BLaER1 (cell line): ENCODE results near the gene PDZD7.
"Not testable (repeated sequence)": the region's sequence is repeated elsewhere in the genome, so short reads cannot be mapped to it uniquely, and the experiment has no call there.

ENCODE experiments used
- H3K27ac ChIP-seq: shearing (Covaris generic); formaldehyde crosslinking; 2 replicates; pipeline ENCODE4 v1.8.1; 2022
- H3K27me3 ChIP-seq: shearing (Covaris generic); formaldehyde crosslinking; 2 replicates; pipeline ENCODE4 v1.8.1; 2022
- H3K36me3 ChIP-seq: shearing (Covaris generic); formaldehyde crosslinking; 2 replicates; pipeline ENCODE4 v1.8.1; 2022
- H3K4me1 ChIP-seq: shearing (Covaris generic); formaldehyde crosslinking; 2 replicates; pipeline ENCODE4 v1.8.1; 2022
- H3K4me2 ChIP-seq: shearing (Covaris generic); formaldehyde crosslinking; 2 replicates; pipeline ENCODE4 v1.8.1; 2022
- H3K4me3 ChIP-seq: shearing (Covaris generic); formaldehyde crosslinking; 2 replicates; pipeline ENCODE4 v1.8.1; 2022
- H3K9ac ChIP-seq: shearing (Covaris generic); formaldehyde crosslinking; 2 replicates; pipeline ENCODE4 v1.8.1; 2022
- H3K9me3 ChIP-seq: shearing (Covaris generic); formaldehyde crosslinking; 2 replicates; pipeline ENCODE4 v1.8.1; 2022
- H4K20me1 ChIP-seq: shearing (Covaris generic); formaldehyde crosslinking; 2 replicates; pipeline ENCODE4 v1.8.1; 2022
- Cebpa-rat ChIP-seq: shearing (Covaris generic); IDR thresholded peaks from 2 replicates; pipeline ENCODE4 v1.8.1; 2022

PDZD7 gene

DNA sequence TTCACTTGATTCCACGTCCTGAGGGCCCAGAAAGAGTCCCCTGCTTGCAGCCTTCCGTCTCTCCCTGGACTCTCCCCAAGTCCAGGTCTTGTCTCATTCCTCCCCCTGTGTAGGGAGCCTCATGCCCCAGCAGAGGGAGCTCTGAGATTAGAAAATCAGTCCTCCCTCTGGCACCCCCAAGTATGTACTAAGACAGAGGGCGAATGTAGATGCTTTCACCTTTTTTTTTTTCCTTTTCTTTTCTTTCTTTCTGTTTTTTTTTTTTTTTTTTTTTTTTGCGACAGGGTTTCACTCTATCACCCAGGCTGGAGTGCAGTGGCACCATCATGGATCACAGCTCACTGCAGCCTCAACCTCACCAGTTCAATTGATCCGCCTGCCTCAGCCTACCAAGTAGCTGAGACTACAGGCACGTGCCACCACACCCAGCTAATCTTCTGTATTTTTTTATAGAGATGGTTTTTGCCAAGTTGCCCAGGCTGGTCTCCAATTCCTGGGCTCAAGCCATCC lies 10.4 kb upstream of the PDZD7 start:
- TF ChIP-seq Cebpa-rat: no peak
- Histone ChIP-seq H3K27me3 (peaks cover 11% of the 10 kb centered on the region), H3K9me3 (no peaks in the 10 kb centered on the region), H3K36me3 (peaks cover 39% of the 10 kb centered on the region), H3K9ac (no peak overlapping the region), H3K4me3 (no peak overlapping the region), H4K20me1 (no peaks in the 10 kb centered on the region), H3K4me1 (peaks cover 33% of the 10 kb centered on the region), H3K4me2 (peak overlapping the region; percentile 93), H3K27ac (no peak overlapping the region)

DNA sequence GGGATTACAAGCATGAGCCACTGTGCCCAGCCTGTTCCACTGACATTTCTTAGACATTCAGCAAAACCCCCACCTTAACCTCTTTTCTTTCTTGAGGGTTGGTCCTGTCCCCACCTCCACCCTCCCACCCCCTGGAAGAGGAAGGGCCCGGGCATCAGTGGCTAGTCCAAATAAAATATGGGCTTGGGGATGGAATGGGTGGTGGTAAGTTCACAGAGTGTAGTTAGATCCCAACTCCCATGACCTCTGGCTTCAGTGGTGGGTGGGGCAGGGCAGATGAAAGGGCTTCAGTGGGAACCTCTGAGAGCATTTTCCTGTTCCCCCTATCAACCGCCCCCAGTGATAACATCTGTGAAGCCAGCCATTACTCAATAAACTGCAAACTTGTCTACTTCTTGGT lies 9.9 kb upstream of the PDZD7 start:
- Histone ChIP-seq H3K36me3 (peaks cover 44% of the 10 kb centered on the region), H3K4me3 (no peak overlapping the region), H3K27me3 (peaks cover 6% of the 10 kb centered on the region; the same call in 1 of the 2 replicates), H3K9me3 (no peaks in the 10 kb centered on the region), H3K4me1 (peaks cover 33% of the 10 kb centered on the region), H4K20me1 (no peaks in the 10 kb centered on the region), H3K4me2 (peak overlapping the region; percentile 93; the same call in 1 of the 2 replicates), H3K9ac (no peak overlapping the region), H3K27ac (no peak overlapping the region)
- no peak for TF ChIP-seq Cebpa-rat

GRCh38 chr10:101040061-101040460 lies 9.1 kb upstream of the PDZD7 start:
- H3K4me1 ChIP-seq: peaks cover 33% of the 10 kb centered on the region
- TF ChIP-seq Cebpa-rat: no peak
- peaks cover 5% of the 10 kb centered on the region for H4K20me1 ChIP-seq
- no peak overlapping the region for H3K4me3 ChIP-seq
- H3K36me3 ChIP-seq: peaks cover 52% of the 10 kb centered on the region
- no peaks in the 10 kb centered on the region for H3K9me3 ChIP-seq
- no peak overlapping the region for H3K27ac ChIP-seq
- no peak overlapping the region for H3K9ac ChIP-seq
- no peak overlapping the region for H3K4me2 ChIP-seq
- peaks cover 1% of the 10 kb centered on the region; the same call in 1 of the 2 replicates for H3K27me3 ChIP-seq

GRCh38 chr10:101038484-101038883 lies 7.6 kb upstream of the PDZD7 start:
- Histone ChIP-seq H3K4me2 (no peak overlapping the region), H4K20me1 (peaks cover 11% of the 10 kb centered on the region), H3K4me1 (peaks cover 28% of the 10 kb centered on the region), H3K27ac (no peak overlapping the region), H3K9me3 (no peaks in the 10 kb centered on the region), H3K27me3 (no peaks in the 10 kb centered on the region), H3K9ac (no peak overlapping the region), H3K4me3 (no peak overlapping the region), H3K36me3 (peaks cover 58% of the 10 kb centered on the region)
- TF ChIP-seq Cebpa-rat: no peak

GRCh38 chr10:101036726-101037125 lies 5.8 kb upstream of the PDZD7 start:
- Histone ChIP-seq H3K9me3 (no peaks in the 10 kb centered on the region), H3K9ac (no peak overlapping the region), H3K4me1 (peaks cover 23% of the 10 kb centered on the region), H3K27ac (no peak overlapping the region), H4K20me1 (peaks cover 20% of the 10 kb centered on the region), H3K4me3 (no peak overlapping the region), H3K27me3 (no peaks in the 10 kb centered on the region), H3K4me2 (no peak overlapping the region), H3K36me3 (peaks cover 58% of the 10 kb centered on the region)
- no peak for TF ChIP-seq Cebpa-rat

DNA sequence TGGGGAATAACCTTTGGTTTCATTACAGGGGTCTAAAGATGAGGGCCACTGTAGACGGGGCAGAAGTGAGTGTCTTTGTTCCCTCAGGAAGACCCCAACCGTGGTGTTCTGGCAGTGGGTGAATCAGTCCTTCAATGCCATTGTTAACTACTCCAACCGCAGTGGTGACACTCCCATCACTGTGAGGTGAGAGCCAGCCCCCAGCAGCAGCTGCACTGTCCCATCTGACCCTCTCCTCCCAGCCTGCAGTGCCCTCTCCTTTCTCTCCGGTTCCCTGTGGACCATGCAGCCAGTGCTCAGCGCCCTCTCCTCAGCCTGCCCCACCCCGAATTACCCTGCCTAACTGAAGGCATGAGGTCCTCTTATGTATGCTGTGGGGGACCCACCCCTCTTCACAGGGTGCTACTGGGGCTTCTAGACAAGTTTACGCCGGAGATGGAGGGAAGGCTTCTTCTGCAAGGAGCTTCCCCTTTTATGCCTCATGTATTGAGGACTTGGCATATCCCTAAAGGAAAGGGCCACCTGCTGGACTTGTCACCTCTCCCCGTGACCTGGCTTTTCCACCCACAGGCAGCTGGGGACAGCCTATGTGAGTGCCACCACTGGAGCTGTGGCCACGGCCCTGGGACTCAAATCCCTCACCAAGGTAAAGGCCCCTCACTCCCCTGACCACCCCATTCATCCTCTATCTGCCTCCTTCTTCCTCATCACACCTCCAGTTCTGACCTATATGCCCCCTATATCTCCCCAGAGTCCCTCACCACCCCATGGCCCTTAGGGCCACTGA lies 5.2 kb upstream of the PDZD7 start:
- no peak for TF ChIP-seq Cebpa-rat
- Histone ChIP-seq H3K4me1 (peaks cover 17% of the 10 kb centered on the region), H3K4me2 (no peak overlapping the region), H3K4me3 (no peak overlapping the region), H4K20me1 (peaks cover 20% of the 10 kb centered on the region), H3K36me3 (peaks cover 58% of the 10 kb centered on the region), H3K27me3 (no peaks in the 10 kb centered on the region), H3K27ac (no peak overlapping the region), H3K9ac (no peak overlapping the region), H3K9me3 (no peaks in the 10 kb centered on the region)

DNA sequence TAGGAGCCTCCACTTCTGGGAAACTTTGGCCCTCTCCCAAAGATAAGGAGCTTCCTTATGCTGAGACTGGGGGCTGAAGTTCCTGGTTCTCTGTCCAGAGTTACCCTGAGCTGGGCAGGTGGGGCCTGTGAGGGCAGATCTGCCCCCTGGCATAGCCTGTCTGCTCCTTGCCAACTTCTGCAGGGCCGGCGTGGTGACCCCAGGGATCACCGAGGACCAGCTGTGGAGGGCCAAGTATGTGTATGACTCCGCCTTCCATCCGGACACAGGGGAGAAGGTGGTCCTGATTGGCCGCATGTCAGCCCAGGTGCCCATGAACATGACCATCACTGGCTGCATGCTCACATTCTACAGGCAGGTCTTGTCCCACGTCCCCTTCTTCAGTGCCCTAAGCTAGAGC lies 4.4 kb upstream of the PDZD7 start:
- no peak overlapping the region for H3K9ac ChIP-seq
- H3K4me1 ChIP-seq: peaks cover 19% of the 10 kb centered on the region
- no peak overlapping the region for H3K4me2 ChIP-seq
- no peak overlapping the region for H3K27ac ChIP-seq
- H3K27me3 ChIP-seq: no peaks in the 10 kb centered on the region
- no peaks in the 10 kb centered on the region for H3K9me3 ChIP-seq
- no peak overlapping the region for H3K4me3 ChIP-seq
- peaks cover 58% of the 10 kb centered on the region for H3K36me3 ChIP-seq
- TF ChIP-seq Cebpa-rat: no peak
- peaks cover 20% of the 10 kb centered on the region for H4K20me1 ChIP-seq

DNA sequence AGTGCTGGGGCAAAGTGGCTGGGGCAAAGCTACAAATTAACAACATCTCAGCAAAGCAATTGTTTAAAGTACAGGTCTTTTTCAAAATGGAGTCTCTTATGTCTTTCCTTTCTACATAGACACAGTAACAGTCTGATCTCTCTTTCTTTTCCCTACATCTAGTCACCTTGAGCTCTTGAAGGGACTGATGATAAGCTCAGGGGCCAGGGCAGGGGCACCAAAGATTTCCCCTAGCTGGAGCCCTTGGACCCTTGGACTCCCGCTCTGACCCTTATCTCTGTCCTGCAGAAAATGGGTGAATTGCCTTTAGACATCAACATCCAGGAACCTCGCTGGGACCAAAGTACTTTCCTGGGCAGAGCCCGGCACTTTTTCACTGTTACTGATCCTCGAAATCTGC lies 3.5 kb upstream of the PDZD7 start:
- peaks cover 28% of the 10 kb centered on the region for H3K4me1 ChIP-seq
- not testable (repeated sequence) for H3K27ac ChIP-seq, H3K4me2 ChIP-seq, H3K9ac ChIP-seq, H3K27me3 ChIP-seq, H3K9me3 ChIP-seq, H3K4me3 ChIP-seq
- H4K20me1 ChIP-seq: peaks cover 20% of the 10 kb centered on the region
- peaks cover 49% of the 10 kb centered on the region for H3K36me3 ChIP-seq

- peaks cover 38% of the 10 kb centered on the region for H3K36me3 ChIP-seq
- no peaks in the 10 kb centered on the region for H3K27me3 ChIP-seq
- peaks cover 20% of the 10 kb centered on the region for H4K20me1 ChIP-seq
- H3K9ac ChIP-seq: peak overlapping the region; percentile 74
- H3K4me3 ChIP-seq: peak overlapping the region; percentile 76
- peak overlapping the region; percentile 77; the same call in 1 of the 2 replicates for H3K27ac ChIP-seq
- no peak for TF ChIP-seq Cebpa-rat
- H3K9me3 ChIP-seq: no peaks in the 10 kb centered on the region
- H3K4me2 ChIP-seq: peak overlapping the region; percentile 93
- H3K4me1 ChIP-seq: peaks cover 39% of the 10 kb centered on the region
Measured at GRCh38 chr10:101033276-101033675, 2.3 kb upstream of the PDZD7 start.

DNA sequence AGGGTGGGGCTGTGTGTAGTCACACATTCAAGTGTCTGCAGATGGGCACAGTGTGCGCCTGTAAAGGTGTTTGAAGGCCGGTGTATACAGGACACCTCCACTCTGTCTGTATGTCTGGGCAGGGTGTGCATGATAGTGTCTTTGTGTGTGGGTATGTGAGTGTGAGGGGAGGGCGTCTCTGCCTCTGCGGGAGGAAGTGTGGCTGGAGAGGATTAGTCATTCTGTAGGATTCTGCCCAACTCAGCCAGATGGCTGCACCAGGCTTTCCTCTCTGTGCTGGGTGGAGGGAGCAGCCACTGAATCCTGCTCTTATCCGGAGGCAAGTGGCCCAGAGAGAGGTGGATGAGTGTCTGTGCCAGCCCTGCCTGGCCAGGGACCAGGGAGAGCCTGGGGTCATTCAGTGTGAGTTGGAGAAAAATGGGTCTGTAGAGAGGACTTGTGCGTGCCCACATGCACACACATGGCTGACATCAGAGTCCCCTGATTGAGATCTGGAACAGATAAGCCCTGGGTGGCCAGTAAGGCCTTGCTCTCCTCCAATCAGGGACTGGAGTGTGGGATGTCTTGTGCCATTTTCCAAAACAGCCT lies 1.8 kb upstream of the PDZD7 start:
- Histone ChIP-seq H3K27ac (peak overlapping the region; percentile 77), H3K36me3 (peaks cover 33% of the 10 kb centered on the region), H3K9me3 (no peaks in the 10 kb centered on the region), H3K4me1 (peaks cover 44% of the 10 kb centered on the region), H3K9ac (peak overlapping the region; percentile 74), H4K20me1 (peaks cover 20% of the 10 kb centered on the region), H3K27me3 (no peaks in the 10 kb centered on the region), H3K4me2 (peak overlapping the region; percentile 93), H3K4me3 (peak overlapping the region; percentile 76)
- no peak for TF ChIP-seq Cebpa-rat
